Measurements from ENCODE around the gene SSR1.
A peak's percentile ranks its signal among the peaks of the same experiment; 100 is the strongest.

SSR1 gene

GRCh38 chr6:7236306-7237209, 76.4 kb downstream of the SSR1 start:
- DNase-seq: no peak

GRCh38 chr6:7235712-7236305, 77.2 kb downstream of the SSR1 start:
- DNase-seq: peak in 1 of 2 experiments; percentile 18

GRCh38 chr6:7234547-7234946, 78.5 kb downstream of the SSR1 start:
- no peak for DNase-seq

- no peak for DNase-seq
Measured at GRCh38 chr6:7232351-7232750, 80.6 kb downstream of the SSR1 start.

DNA sequence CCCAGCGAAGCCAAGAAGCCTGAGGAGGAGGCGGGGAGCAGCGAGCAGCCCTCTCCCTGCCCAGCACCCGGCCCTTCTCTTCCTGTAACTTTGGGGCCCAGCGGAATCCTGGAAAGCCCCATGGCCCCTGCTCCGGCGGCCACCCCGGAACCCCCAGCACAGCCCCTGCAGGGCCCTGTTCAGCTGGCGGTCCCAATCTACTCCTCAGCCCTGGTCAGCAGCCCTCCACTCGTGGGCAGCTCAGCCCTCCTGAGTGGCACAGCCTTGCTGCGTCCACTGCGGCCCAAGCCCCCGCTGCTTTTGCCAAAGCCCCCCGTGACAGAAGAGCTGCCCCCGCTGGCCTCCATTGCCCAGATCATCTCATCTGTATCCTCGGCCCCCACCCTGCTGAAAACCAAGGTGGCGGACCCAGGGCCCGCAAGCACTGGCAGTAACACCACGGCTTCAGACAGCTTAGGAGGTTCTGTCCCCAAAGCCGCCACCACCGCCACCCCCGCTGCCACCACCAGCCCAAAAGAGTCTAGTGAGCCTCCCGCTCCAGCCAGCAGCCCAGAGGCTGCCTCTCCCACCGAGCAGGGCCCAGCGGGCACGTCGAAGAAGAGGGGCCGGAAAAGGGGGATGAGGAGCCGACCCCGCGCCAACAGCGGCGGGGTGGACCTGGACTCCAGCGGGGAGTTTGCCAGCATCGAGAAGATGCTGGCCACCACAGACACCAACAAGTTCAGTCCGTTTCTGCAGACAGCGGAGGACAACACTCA, 81.9 kb downstream of the SSR1 start:
- no peak for DNase-seq

DNA sequence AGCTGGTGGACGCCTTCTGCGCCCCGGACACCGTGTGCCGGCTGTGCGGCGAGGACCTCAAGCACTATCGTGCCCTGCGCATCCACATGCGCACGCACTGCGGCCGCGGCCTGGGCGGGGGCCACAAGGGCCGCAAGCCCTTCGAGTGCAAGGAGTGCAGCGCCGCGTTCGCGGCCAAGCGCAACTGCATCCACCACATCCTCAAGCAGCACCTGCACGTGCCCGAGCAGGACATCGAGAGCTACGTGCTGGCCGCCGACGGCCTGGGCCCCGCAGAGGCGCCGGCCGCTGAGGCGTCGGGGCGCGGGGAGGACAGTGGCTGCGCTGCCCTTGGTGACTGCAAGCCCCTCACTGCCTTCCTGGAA, 82.7 kb downstream of the SSR1 start:
- DNase-seq: no peak

GRCh38 chr6:7229376-7230326, 83.3 kb downstream of the SSR1 start:
- DNase-seq: no peak

DNA sequence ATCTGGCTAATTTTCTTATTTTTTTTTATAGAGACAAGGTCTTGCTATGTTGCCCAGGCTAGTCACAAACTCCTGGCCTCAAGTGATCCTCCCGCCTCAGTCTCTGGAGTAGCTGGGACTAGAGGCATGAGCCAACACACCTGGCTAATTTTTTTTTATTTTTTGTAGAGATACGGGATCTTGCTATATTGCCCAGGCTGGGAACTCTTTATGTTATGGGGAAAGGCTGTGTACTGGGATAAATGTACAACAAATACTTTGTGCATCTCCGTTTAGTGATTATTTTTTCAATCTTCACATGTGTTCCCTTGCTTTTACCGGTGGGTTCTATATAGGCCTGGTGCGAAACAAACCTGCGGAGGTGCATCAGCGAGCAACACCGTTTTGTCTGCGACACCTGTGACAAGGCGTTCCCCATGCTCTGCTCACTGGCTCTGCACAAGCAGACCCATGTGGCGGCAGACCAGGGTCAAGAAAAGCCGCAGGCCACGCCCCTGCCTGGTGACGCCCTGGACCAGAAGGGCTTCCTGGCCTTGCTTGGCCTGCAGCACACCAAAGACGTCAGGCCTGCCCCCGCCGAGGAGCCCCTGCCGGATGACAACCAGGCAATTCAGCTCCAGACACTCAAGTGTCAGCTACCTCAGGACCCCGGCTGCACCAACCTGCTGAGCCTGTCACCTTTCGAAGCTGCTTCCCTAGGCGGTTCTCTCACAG, 84.2 kb downstream of the SSR1 start:
- no peak for DNase-seq

GRCh38 chr6:7224731-7225130, 88.3 kb downstream of the SSR1 start:
- no peak for DNase-seq

DNA sequence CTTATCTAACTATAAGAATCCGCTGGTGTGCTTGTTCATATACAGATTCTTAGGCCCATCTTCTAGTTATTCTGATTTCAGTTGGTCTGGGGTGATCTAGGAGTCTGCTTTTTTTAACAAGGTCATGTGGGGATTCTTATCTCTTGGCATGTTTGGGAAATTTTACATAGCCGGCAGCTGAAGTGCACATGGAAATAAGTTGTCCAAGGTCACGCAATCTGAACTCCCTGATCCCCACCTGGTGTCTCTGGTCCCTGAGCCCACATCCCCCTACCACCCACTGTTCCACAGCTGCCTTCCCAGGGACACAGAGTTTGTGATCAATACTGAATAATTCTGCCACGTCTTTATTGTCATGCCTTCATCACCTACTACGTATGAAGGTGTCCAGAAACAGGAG, 90.8 kb downstream of the SSR1 start:
- no peak for DNase-seq

GRCh38 chr6:7219310-7219709, 93.7 kb downstream of the SSR1 start:
- no peak for DNase-seq

DNA sequence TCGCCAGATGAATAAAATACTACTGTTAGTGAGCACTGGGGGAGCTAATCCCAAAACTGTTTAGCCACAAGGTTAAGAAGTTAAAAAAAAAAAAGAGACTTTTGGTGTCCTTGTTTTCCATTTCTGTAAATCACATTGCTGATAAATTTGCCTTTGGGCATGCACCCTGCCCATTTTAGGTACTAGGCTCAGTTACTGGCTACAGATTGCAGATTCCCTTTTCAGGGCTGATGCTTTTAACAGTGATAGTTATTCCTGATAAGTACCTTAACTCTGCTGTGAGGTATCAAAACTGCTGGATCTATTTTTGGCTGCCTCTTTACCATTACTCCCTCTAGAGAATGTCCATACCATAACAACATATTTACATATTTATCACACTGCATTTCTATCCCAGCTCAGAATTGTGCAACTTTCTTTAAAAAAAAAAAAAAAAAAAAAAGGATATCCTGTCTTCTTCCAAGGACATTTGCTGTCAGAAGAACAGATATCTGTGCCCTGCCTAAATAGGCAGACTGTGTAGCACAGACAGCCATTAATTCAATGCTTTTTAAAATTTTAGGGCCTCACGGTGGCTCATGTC, 94.5 kb downstream of the SSR1 start:
- no peak for DNase-seq
